ENCODE measurements around the gene PLXNA4. TPM values are rescaled to one million over a fixed set of nuclear protein-coding genes. Genes with fewer than 3 reads are reported as not detected.

PLXNA4 gene
- total RNA-seq, 1 experiment from 2014 or later = 0.81 TPM

- TF ChIP-seq FOXP1 (CRISPR knock-in tag; IDR thresholded peaks at IDR 0.05; ENCODE audit: borderline replicate concordance) (no peak), AFF4 (CRISPR knock-in tag; IDR thresholded peaks at IDR 0.05; ENCODE audit: borderline replicate concordance) (no peak), USF2 (CRISPR knock-in tag; IDR thresholded peaks at IDR 0.05) (no peak), RELA (CRISPR knock-in tag; IDR thresholded peaks at IDR 0.05; ENCODE audit: borderline replicate concordance) (no peak), JUN (CRISPR knock-in tag; IDR thresholded peaks at IDR 0.05) (no peak), NFYB (CRISPR knock-in tag; conservative IDR thresholded peaks at IDR 0.05; ENCODE audit: low read depth) (no peak), GRHL2 (CRISPR knock-in tag; IDR thresholded peaks at IDR 0.05; ENCODE audit: insufficient replicate concordance, severe bottlenecking) (no peak), GABPB1 (CRISPR knock-in tag; IDR thresholded peaks at IDR 0.05) (no peak), SMAD4 (CRISPR knock-in tag; IDR thresholded peaks at IDR 0.05) (no peak), RORB (CRISPR knock-in tag; IDR thresholded peaks at IDR 0.05) (no peak), NFATC4 (CRISPR knock-in tag; IDR thresholded peaks at IDR 0.05) (no peak), ZNF425 (CRISPR knock-in tag; conservative IDR thresholded peaks at IDR 0.05) (no peak), CREB1 (CRISPR knock-in tag; IDR thresholded peaks at IDR 0.05) (no peak), NFE2L1 (CRISPR knock-in tag; IDR thresholded peaks at IDR 0.05) (no peak), MAX (CRISPR knock-in tag; IDR thresholded peaks at IDR 0.05) (no peak), CTCF (IDR thresholded peaks at IDR 0.05) (no peak), MXD4 (CRISPR knock-in tag; IDR thresholded peaks at IDR 0.05; ENCODE audit: borderline replicate concordance) (no peak)
- Mint-ChIP-seq H3K36me3 (no peaks in the 10 kb centered on the region), H3K4me1 (no peaks in the 10 kb centered on the region), H3K27ac (no peak overlapping the region), H3K4me3 (no peak overlapping the region), H3K9me3 (no peaks in the 10 kb centered on the region), H3K27me3 (ENCODE audit: low read depth) (peaks cover 7% of the 10 kb centered on the region)
- no peak for ATAC-seq
- ChIA-PET POLR2A (no interaction called here), CTCF (no interaction called here)
- DNase-seq (ENCODE audit: low spot score) = no peak
Measured at GRCh38 chr7:132362059-132362458, 214.2 kb downstream of the PLXNA4 start.

- CTCF ChIA-PET = no interaction called here
- H3K9me3 Mint-ChIP-seq = no peaks in the 10 kb centered on the region
- no peaks in the 10 kb centered on the region for H3K36me3 Mint-ChIP-seq
- DNase-seq (ENCODE audit: low spot score) (no peak), ATAC-seq (no peak)
- no peak overlapping the region for H3K27ac Mint-ChIP-seq
- peaks cover 8% of the 10 kb centered on the region for H3K27me3 Mint-ChIP-seq (ENCODE audit: low read depth)
- H3K4me3 Mint-ChIP-seq = no peak overlapping the region
- POLR2A ChIA-PET = no interaction called here
- H3K4me1 Mint-ChIP-seq = no peaks in the 10 kb centered on the region
- TF ChIP-seq ATF3 (CRISPR knock-in tag; conservative IDR thresholded peaks at IDR 0.05) (no peak), RELA (CRISPR knock-in tag; IDR thresholded peaks at IDR 0.05; ENCODE audit: borderline replicate concordance) (no peak), USF2 (CRISPR knock-in tag; IDR thresholded peaks at IDR 0.05) (no peak), MYBL2 (CRISPR knock-in tag; IDR thresholded peaks at IDR 0.05) (no peak), NFYB (CRISPR knock-in tag; conservative IDR thresholded peaks at IDR 0.05; ENCODE audit: low read depth) (no peak), MAX (CRISPR knock-in tag; IDR thresholded peaks at IDR 0.05) (no peak), ZNF263 (CRISPR knock-in tag; IDR thresholded peaks at IDR 0.05; ENCODE audit: low read depth) (no peak), ZNF671 (CRISPR knock-in tag; IDR thresholded peaks at IDR 0.05) (no peak), E2F4 (CRISPR knock-in tag; IDR thresholded peaks at IDR 0.05; ENCODE audit: borderline replicate concordance, low read depth) (no peak), ERG (CRISPR knock-in tag; IDR thresholded peaks at IDR 0.05) (no peak)
Measured at GRCh38 chr7:132361146-132361545, 215.1 kb downstream of the PLXNA4 start.

Data from WTC11 (cell line).